Colonic mucosa (tissue), 4 donors: ENCODE measurements around the gene HSFX4. TPM values are rescaled to one million over a fixed set of nuclear protein-coding genes. Genes with fewer than 3 reads are reported as not detected.
A peak's percentile ranks its signal among the peaks of the same experiment; 100 is the strongest.
"Not testable (repeated sequence)": the region's sequence is repeated elsewhere in the genome, so short reads cannot be mapped to it uniquely, and the experiment has no call there.

Experiments used
- DNase-seq: peaks from one replicate; pipeline ENCODE4 v3.0.0-alpha.2; 2020
- H3K27ac ChIP-seq: fragments of 200-600 bp; one replicate; pipeline ENCODE4 v1.8.0; 2021
- H3K27me3 ChIP-seq: fragments of 200-600 bp; one replicate; pipeline ENCODE4 v1.8.0; 2021
- H3K36me3 ChIP-seq: fragments of 200-600 bp; one replicate; pipeline ENCODE4 v1.8.0; 2021
- H3K4me1 ChIP-seq: fragments of 200-600 bp; one replicate; pipeline ENCODE4 v1.8.0; 2021; ENCODE audit warnings: mild to moderate bottlenecking
- H3K4me3 ChIP-seq: fragments of 200-600 bp; one replicate; pipeline ENCODE4 v1.8.0; 2021
- H3K9ac ChIP-seq, 2 donors: one replicate each; pipeline ENCODE4 v1.7.0; 2013; ENCODE audit warnings: control low read depth in 2 of 2, low read depth in 2 of 2, low read length in 2 of 2
- H3K9me3 ChIP-seq: fragments of 200-600 bp; one replicate; pipeline ENCODE4 v1.8.0; 2021
- intact Hi-C: fragments of 100-400 bp; cut with DNase I; formaldehyde crosslinking; loops from one replicate; pipeline ENCODE4 v1.14.1; 2022
- total RNA-seq, 2 donors: library from RNA; stranded (reverse); fragmentation: NEBNext Ultra II Directional in 1 of 2; extraction: Animal tissue kit (Norgen Biotek cat#: 25700) in 1 of 2; gene quantifications; one replicate each; pipeline ENCODE4 v1.2.1, GENCODE V29; 2021
- TF ChIP-seq, protein P1 (sequence below): fragments of 200-600 bp; IDR thresholded peaks from one replicate; pipeline ENCODE4 v1.8.0; 2022; ENCODE audit warnings: antibody characterized with exemption, mild to moderate bottlenecking
- donor health status: healthy.
- donor health status: DM: no; HTN: no; CAD: no.
- donor health status: DM: no; HTN: no; CAD: no.

The HSFX4 gene
- total RNA-seq, 2 donors from 2014 or later, result not detected

DNA sequence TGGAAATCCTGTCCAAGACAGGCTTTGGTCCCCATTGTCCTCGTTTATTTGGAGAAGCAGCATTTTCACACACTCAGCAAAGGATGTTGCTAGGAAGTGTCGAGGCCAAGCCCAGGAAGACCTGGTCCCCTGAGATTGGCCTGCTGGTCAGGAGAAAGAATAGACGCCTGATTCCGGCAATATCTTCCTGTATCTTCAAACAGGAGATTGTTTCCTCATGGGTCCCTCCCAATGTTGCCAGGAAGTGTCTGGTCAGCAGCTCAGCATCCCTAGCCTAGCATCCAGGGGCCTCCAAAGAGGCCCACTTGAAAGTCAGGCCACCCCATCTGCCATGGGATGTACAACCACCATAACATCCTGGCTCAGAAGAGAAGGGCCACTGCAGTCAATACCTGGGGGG is 2.0 kb downstream of the HSFX4 start:
- intact Hi-C loops, H3K4me1 ChIP-seq, H3K36me3 ChIP-seq, H3K9me3 ChIP-seq, H3K27me3 ChIP-seq, H3K9ac ChIP-seq, H3K4me3 ChIP-seq, DNase-seq, H3K27ac ChIP-seq: not testable (repeated sequence)

DNA sequence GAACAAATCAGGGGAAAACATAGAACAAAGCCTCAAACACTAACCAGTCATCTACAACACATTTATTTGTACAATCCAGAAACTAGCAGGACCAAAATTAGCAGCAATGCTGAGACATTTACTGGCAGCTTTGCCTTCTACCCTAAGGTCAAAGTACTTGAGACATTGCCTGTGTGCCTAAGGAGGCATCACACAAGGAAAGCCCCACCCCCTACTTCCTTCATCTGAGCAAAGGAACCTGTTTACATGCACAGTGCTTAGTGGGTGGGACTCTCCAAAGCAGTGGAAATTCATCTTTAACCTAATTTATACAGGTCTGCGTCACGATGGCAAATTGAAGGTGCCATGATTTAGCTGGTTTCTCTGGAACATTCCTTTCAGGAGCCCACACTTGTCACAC is 2.8 kb downstream of the HSFX4 start:
- intact Hi-C loops, H3K4me1 ChIP-seq, H3K4me3 ChIP-seq, DNase-seq, H3K27me3 ChIP-seq, H3K36me3 ChIP-seq, H3K9me3 ChIP-seq, H3K27ac ChIP-seq, H3K9ac ChIP-seq: not testable (repeated sequence)

DNA sequence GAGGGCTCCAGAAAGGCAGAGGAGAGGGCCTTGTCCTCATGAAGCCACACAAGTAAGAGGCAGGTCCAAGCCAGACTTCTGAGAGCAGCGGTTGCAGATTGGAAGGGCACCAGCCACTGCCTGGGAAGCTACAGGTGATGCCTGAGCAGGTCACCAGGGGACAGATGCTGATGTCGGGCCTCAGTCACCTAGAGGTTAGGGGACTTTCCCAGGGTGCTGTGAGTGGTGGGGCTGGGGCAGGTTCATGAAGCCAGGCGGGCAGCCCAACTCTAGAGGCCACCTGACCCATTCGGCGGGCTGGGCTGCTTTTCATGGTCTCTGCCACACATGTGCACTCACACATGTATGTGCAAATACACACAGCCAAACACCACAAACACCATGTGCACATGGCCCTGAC is 3.6 kb downstream of the HSFX4 start:
- H3K4me1 ChIP-seq, H3K9me3 ChIP-seq, H3K4me3 ChIP-seq, H3K27ac ChIP-seq, DNase-seq, intact Hi-C loops, H3K36me3 ChIP-seq, H3K27me3 ChIP-seq, H3K9ac ChIP-seq: not testable (repeated sequence)

GRCh38 chrX:149933547-149933946 is 4.2 kb downstream of the HSFX4 start:
- H3K27ac ChIP-seq, H3K9ac ChIP-seq, H3K36me3 ChIP-seq, intact Hi-C loops, H3K27me3 ChIP-seq, H3K4me1 ChIP-seq, DNase-seq, H3K4me3 ChIP-seq, H3K9me3 ChIP-seq: not testable (repeated sequence)

DNA sequence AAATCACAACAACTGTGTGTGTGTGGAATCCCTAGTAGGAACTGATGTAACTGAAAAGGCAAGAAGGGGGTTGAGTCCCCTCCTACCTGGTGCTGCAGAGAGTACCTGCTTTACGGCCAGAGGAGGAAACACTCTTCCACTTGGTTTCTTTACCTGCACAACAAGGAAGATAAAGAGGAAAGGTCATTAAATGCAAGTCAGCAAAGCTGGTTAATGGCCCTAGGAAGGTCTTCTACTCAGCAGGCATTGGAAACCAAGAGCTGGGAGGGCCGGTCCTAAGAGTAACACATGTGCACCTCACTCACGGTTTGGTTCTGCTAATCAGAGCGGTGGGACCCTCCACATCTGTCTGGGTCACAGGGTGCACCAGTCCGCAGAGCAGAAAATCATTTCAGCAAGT is 8.0 kb downstream of the HSFX4 start:
- intact Hi-C loops, H3K36me3 ChIP-seq, H3K27me3 ChIP-seq, H3K4me1 ChIP-seq, DNase-seq, H3K27ac ChIP-seq, H3K9me3 ChIP-seq: not testable (repeated sequence)
- peak overlapping the region; percentile 54 for H3K4me3 ChIP-seq
- H3K9ac ChIP-seq, result peak overlapping the region; percentile 67 to 81

DNA sequence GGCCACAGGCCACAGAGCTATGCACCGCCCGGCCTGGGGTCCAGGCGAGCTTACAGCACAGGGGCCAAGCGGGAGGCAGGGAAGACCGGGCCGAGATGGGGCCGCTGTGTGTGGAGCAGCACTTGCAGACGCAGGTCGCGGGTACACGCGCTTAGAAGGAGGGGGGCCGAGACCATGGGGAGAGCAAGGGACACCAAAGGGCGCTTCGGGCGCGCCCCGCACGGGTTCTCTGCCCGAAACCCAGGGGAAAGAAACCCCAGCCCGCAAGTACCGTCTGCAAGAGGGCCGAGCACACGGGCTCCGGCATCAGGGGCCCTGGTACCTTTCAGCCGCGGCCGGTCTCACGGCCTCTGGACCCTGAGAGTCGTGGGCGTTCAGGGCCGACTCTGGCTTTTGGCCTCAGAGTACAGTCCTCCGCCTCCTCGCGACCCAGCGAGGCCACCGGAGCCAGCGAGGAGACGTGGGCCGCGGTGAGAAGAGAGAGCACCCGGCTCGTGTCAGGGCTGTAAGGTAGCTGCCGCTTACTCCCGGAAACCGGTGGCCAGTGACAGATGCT is 8.6 kb downstream of the HSFX4 start:
- Histone ChIP-seq H3K27me3 (no peaks in the 10 kb centered on the region), H3K9ac (peak overlapping the region; percentile 67 to 81), H3K4me1 (no peaks in the 10 kb centered on the region), H3K9me3 (no peaks in the 10 kb centered on the region), H3K36me3 (no peaks in the 10 kb centered on the region), H3K27ac (peak overlapping the region; percentile 75), H3K4me3 (peak overlapping the region; percentile 54)
- TF ChIP-seq, protein P1, sequence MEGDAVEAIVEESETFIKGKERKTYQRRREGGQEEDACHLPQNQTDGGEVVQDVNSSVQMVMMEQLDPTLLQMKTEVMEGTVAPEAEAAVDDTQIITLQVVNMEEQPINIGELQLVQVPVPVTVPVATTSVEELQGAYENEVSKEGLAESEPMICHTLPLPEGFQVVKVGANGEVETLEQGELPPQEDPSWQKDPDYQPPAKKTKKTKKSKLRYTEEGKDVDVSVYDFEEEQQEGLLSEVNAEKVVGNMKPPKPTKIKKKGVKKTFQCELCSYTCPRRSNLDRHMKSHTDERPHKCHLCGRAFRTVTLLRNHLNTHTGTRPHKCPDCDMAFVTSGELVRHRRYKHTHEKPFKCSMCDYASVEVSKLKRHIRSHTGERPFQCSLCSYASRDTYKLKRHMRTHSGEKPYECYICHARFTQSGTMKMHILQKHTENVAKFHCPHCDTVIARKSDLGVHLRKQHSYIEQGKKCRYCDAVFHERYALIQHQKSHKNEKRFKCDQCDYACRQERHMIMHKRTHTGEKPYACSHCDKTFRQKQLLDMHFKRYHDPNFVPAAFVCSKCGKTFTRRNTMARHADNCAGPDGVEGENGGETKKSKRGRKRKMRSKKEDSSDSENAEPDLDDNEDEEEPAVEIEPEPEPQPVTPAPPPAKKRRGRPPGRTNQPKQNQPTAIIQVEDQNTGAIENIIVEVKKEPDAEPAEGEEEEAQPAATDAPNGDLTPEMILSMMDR, result no peak
- intact Hi-C loops, result no loop called here
- peak; percentile 22 for DNase-seq

DNA sequence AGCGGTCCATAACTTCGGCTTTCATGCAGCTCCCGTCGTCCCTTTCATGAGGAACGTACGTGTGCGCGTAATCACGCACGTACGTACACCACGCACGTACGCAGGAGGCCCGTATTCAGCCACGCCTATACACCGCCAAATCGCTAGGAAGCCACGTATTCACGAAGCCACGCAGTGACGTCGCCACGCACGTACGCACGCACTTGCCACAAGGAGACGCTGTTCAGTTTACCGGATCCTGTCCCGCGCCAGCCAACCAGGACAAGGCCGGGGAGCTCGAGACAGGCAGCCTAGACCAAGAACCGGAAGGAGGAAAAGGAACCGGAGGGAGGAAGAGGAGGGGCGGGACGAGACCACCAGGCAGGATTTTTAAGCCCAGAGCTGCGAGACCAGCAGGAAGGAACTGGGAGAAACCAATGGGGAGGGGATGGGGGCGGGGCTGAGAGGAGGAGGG is 9.1 kb downstream of the HSFX4 start, which contains the start of gene EOLA2:
TSS of gene EOLA2 (minus strand) at position 65 of the 454 bp plus-strand sequence. CDS start 4,617 bp downstream, outside the sequence.
- H3K27me3 ChIP-seq, result no peaks in the 10 kb centered on the region
- intact Hi-C loops, result no loop called here
- DNase-seq, result peak; percentile 92
- peak within 1 kb of the TSS; percentile 75 for H3K27ac ChIP-seq
- peak within 1 kb of the TSS; percentile 54 for H3K4me3 ChIP-seq
- H3K9me3 ChIP-seq, result no peaks in the 10 kb centered on the region
- H3K4me1 ChIP-seq, result no peaks in the 10 kb centered on the region
- TF ChIP-seq, protein P1, result peak; percentile 38
- peak within 1 kb of the TSS; percentile 67 to 81 for H3K9ac ChIP-seq
- H3K36me3 ChIP-seq, result no peaks in the 10 kb centered on the region

DNA sequence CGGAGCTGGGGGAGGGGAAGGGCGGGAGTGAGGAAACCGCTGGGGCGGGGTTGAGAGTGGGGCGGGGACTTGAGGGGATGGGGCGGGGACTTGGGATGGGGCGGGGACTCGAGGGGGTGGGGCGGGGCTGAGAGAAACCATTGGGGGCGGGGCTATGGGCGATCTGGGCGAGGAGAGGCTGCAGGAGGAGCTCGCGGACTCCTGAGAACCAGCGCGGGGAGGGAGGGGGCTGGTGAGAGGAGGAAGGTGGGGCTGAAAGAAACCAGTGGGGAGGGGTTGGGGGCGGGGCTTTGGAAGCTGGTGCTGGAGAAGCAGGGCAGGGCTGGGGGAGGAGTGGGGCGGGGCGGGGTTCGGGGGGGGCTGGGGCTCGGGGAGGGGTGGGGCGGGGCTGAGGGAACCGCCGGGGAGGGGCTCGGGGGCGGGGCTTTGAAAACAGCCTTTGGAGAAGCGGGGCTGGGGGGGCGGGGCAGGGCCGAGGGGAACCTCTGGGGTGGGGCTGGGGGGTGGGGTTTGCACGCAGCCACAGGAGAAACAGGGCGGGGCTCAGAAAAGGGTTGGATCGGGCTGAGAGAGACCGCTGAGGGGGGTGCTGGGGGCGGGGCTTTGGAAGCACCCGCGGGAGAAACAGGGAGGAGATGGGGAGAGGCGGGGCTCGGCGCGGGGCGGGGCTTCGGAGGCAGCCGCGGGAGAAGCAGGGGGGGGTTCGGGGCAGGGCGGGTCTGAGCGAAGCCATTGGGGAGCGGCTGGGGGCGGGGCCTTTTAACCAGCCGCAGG is 9.7 kb downstream of the HSFX4 start:
- H3K36me3 ChIP-seq, result no peaks in the 10 kb centered on the region
- no peaks in the 10 kb centered on the region for H3K9me3 ChIP-seq
- peak; percentile 94 for DNase-seq
- TF ChIP-seq, protein P1, result no peak
- no peaks in the 10 kb centered on the region for H3K4me1 ChIP-seq
- intact Hi-C loops, result no loop called here
- H3K9ac ChIP-seq, result no peak overlapping the region
- H3K27ac ChIP-seq, result peak overlapping the region; percentile 82
- H3K4me3 ChIP-seq, result no peak overlapping the region
- no peaks in the 10 kb centered on the region for H3K27me3 ChIP-seq
